ENCODE measurements around the gene CAPN14. TPM values are rescaled to one million over a fixed set of nuclear protein-coding genes. Genes with fewer than 3 reads are reported as not detected.

Gene CAPN14
- total and polyA plus RNA-seq, 4 donors, result 0.05 to 0.08 TPM; not detected in 2

DNA sequence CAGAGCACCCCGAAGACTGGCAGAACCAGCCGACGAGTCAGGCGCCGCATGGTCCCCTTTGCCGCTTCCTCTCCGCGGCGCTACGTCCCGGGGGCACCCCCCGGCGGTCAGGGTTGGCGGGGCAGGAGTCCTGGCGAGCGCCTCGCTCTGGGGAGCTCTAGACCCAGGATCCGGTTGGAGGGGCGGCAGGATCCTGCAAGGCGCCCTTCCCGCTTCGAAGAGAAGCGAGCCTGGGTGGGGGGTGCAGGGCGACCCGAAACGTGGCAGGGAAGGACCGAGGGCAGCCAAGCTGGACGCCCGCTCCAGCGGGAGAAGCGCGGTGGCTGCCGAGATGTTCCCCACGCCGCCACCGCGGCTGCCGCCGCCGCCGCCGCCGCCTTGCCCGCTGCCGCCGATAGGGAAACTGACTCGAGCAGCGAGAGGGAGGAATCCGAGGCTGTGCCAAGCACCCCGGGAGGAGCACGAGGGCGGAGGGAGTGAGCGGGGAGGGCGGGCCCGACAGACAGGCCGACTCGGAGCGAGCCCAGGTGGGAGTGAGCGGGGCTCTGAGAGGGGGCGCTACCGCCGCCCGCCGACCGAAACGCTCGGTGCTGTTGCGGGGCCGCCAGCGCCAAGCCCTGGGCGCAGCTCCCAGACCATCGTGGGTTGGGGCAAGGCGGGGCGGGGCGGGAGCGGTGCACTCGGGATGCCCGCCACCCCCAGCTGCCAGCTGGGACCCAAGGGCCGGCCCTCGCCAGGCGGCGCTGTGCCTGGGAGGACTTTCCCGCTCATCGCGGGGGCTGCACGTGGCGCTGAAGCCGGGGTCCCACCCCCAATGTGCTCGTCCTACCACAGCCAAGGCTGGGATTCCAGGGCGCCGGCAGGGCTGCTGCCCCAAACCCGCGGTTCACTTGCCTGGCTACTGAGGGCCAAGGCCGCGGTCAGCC lies 79.0 kb downstream of the CAPN14 start, which contains the start of gene GALNT14:
GALNT14 (minus strand) TSS at position 404 of the 926 bp plus-strand sequence; CDS start at position 50, 354 bp downstream.
- TF ChIP-seq HNF4G (IDR thresholded peaks at IDR 0.05) (no peak), EGR1 (IDR thresholded peaks at IDR 0.05; ENCODE audit: low read depth in 2 of 2) (no peak), YY1 (IDR thresholded peaks at IDR 0.05) (no peak), RXRA (IDR thresholded peaks at IDR 0.05) (no peak), FOXA1 (IDR thresholded peaks at IDR 0.05) (no peak), TAF1 (conservative IDR thresholded peaks at IDR 0.05) (no peak), GABPA (IDR thresholded peaks at IDR 0.05 in 1 of 2, conservative IDR thresholded peaks at IDR 0.05 in 1 of 2) (no peak), RAD21 (IDR thresholded peaks at IDR 0.05) (peak in 1 of 2 donors; percentile 19), SP1 (IDR thresholded peaks at IDR 0.05) (no peak), HNF4A (conservative IDR thresholded peaks at IDR 0.05) (no peak), FOXA2 (IDR thresholded peaks at IDR 0.05) (no peak), JUND (IDR thresholded peaks at IDR 0.05) (no peak)
- TF ChIP-seq, protein P1, sequence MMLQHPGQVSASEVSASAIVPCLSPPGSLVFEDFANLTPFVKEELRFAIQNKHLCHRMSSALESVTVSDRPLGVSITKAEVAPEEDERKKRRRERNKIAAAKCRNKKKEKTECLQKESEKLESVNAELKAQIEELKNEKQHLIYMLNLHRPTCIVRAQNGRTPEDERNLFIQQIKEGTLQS (IDR thresholded peaks at IDR 0.05), result no peak
- TF ChIP-seq, protein P2, sequence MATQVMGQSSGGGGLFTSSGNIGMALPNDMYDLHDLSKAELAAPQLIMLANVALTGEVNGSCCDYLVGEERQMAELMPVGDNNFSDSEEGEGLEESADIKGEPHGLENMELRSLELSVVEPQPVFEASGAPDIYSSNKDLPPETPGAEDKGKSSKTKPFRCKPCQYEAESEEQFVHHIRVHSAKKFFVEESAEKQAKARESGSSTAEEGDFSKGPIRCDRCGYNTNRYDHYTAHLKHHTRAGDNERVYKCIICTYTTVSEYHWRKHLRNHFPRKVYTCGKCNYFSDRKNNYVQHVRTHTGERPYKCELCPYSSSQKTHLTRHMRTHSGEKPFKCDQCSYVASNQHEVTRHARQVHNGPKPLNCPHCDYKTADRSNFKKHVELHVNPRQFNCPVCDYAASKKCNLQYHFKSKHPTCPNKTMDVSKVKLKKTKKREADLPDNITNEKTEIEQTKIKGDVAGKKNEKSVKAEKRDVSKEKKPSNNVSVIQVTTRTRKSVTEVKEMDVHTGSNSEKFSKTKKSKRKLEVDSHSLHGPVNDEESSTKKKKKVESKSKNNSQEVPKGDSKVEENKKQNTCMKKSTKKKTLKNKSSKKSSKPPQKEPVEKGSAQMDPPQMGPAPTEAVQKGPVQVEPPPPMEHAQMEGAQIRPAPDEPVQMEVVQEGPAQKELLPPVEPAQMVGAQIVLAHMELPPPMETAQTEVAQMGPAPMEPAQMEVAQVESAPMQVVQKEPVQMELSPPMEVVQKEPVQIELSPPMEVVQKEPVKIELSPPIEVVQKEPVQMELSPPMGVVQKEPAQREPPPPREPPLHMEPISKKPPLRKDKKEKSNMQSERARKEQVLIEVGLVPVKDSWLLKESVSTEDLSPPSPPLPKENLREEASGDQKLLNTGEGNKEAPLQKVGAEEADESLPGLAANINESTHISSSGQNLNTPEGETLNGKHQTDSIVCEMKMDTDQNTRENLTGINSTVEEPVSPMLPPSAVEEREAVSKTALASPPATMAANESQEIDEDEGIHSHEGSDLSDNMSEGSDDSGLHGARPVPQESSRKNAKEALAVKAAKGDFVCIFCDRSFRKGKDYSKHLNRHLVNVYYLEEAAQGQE (IDR thresholded peaks at IDR 0.05), result no peak
- TF ChIP-seq, protein P3, sequence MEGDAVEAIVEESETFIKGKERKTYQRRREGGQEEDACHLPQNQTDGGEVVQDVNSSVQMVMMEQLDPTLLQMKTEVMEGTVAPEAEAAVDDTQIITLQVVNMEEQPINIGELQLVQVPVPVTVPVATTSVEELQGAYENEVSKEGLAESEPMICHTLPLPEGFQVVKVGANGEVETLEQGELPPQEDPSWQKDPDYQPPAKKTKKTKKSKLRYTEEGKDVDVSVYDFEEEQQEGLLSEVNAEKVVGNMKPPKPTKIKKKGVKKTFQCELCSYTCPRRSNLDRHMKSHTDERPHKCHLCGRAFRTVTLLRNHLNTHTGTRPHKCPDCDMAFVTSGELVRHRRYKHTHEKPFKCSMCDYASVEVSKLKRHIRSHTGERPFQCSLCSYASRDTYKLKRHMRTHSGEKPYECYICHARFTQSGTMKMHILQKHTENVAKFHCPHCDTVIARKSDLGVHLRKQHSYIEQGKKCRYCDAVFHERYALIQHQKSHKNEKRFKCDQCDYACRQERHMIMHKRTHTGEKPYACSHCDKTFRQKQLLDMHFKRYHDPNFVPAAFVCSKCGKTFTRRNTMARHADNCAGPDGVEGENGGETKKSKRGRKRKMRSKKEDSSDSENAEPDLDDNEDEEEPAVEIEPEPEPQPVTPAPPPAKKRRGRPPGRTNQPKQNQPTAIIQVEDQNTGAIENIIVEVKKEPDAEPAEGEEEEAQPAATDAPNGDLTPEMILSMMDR (IDR thresholded peaks at IDR 0.05; ENCODE audit: low read depth, low read length, missing input control), result peak; percentile 7
- H3K27me3 ChIP-seq (ENCODE audit: control insufficient read depth in 4 of 4, insufficient read depth in 4 of 4, low read length in 3 of 4), result peaks cover 0 to 9% (median 6%) of the 10 kb centered on the region in 4 donors
- H3K27ac ChIP-seq (ENCODE audit: low read depth in 1 of 2, low read length in 2 of 2), result no peak within 1 kb of the TSS
- no peaks in the 10 kb centered on the region for H3K9me3 ChIP-seq (ENCODE audit: control insufficient read depth in 4 of 4, low read length in 3 of 4)
- no peaks in the 10 kb centered on the region for H3K36me3 ChIP-seq (ENCODE audit: control insufficient read depth in 4 of 4, insufficient read depth in 3 of 4, low read depth in 1 of 4, low read length in 3 of 4)
- peaks cover 10 to 19% (median 14%) of the 10 kb centered on the region in 4 donors for H3K4me1 ChIP-seq (ENCODE audit: control insufficient read depth in 4 of 4, insufficient read depth in 4 of 4, low read length in 3 of 4)
- H3K9ac ChIP-seq (ENCODE audit: low read depth in 1 of 2, low read length in 2 of 2), result no peak within 1 kb of the TSS
- H3K4me3 ChIP-seq (ENCODE audit: low read depth in 1 of 3, low read length in 3 of 3), result peak within 1 kb of the TSS; percentile 25 to 59 (median 44)
- WGBS, result 4% methylated on average over 95 of the region's 95 CpGs
- peak; percentile 44 for DNase-seq (ENCODE audit: low spot score)

Data from liver (tissue), 9 donors.